Thyroid gland (tissue), 4 donors: Measurements from ENCODE around the gene MTFP1.
A peak's percentile ranks its signal among the peaks of the same experiment; 100 is the strongest.

ENCODE experiments used
- POLR2A ChIP-seq, 2 donors: fragments of 450-650 bp; IDR thresholded peaks; one replicate each; pipeline ENCODE4 v1.6.1; 2017; ENCODE audit warnings: antibody characterized with exemption in 2 of 2, mild to moderate bottlenecking in 2 of 2, moderate library complexity in 1 of 2
- TF ChIP-seq, protein P1 (sequence below), 6 experiments: fragments of 200-600 bp in 3 of 6; fragments of 450-650 bp in 3 of 6; sonication (generic) in 3 of 6; IDR thresholded peaks; one replicate each; pipeline ENCODE4 v1.5.1; 2016 to 2019; ENCODE audit warnings: antibody characterized with exemption in 6 of 6, mild to moderate bottlenecking in 2 of 6, inconsistent platforms in 1 of 6, moderate library complexity in 1 of 6

GRCh38 chr22:30386960-30387827 lies 38.4 kb upstream of the MTFP1 start, which contains the start of gene RNF215:
- TF ChIP-seq, protein P1, sequence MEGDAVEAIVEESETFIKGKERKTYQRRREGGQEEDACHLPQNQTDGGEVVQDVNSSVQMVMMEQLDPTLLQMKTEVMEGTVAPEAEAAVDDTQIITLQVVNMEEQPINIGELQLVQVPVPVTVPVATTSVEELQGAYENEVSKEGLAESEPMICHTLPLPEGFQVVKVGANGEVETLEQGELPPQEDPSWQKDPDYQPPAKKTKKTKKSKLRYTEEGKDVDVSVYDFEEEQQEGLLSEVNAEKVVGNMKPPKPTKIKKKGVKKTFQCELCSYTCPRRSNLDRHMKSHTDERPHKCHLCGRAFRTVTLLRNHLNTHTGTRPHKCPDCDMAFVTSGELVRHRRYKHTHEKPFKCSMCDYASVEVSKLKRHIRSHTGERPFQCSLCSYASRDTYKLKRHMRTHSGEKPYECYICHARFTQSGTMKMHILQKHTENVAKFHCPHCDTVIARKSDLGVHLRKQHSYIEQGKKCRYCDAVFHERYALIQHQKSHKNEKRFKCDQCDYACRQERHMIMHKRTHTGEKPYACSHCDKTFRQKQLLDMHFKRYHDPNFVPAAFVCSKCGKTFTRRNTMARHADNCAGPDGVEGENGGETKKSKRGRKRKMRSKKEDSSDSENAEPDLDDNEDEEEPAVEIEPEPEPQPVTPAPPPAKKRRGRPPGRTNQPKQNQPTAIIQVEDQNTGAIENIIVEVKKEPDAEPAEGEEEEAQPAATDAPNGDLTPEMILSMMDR (IDR thresholded peaks at IDR 0.05): peak; percentile 69 to 99 (median 90)
- TF ChIP-seq POLR2A (IDR thresholded peaks at IDR 0.05): peak in 1 of 2 donors; percentile 30
